ENCODE results near the gene ENPP6. TPM values are rescaled to one million over a fixed set of nuclear protein-coding genes. Genes with fewer than 3 reads are reported as not detected.

The ENPP6 gene
- total RNA-seq, 1 donor from 2014 or later = not detected

- no peaks in the 10 kb centered on the region for H3K36me3 Mint-ChIP-seq (ENCODE audit: low read depth)
- TF ChIP-seq, protein P1, sequence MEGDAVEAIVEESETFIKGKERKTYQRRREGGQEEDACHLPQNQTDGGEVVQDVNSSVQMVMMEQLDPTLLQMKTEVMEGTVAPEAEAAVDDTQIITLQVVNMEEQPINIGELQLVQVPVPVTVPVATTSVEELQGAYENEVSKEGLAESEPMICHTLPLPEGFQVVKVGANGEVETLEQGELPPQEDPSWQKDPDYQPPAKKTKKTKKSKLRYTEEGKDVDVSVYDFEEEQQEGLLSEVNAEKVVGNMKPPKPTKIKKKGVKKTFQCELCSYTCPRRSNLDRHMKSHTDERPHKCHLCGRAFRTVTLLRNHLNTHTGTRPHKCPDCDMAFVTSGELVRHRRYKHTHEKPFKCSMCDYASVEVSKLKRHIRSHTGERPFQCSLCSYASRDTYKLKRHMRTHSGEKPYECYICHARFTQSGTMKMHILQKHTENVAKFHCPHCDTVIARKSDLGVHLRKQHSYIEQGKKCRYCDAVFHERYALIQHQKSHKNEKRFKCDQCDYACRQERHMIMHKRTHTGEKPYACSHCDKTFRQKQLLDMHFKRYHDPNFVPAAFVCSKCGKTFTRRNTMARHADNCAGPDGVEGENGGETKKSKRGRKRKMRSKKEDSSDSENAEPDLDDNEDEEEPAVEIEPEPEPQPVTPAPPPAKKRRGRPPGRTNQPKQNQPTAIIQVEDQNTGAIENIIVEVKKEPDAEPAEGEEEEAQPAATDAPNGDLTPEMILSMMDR (IDR thresholded peaks at IDR 0.05) = no peak
- H3K9me3 Mint-ChIP-seq = peaks cover 2% of the 10 kb centered on the region
- ATAC-seq (ENCODE audit: low read depth) (no peak), DNase-seq (no peak)
- no peaks in the 10 kb centered on the region for H3K4me1 Mint-ChIP-seq
- ChIA-PET POLR2A (no interaction called here), CTCF (no interaction called here)
- peaks cover 9% of the 10 kb centered on the region for H3K27me3 Mint-ChIP-seq
- no peak overlapping the region for H3K27ac Mint-ChIP-seq
- intact Hi-C loops (cut with micrococcal nuclease) = no loop called here
- no peak overlapping the region for H3K4me3 Mint-ChIP-seq
Measured at GRCh38 chr4:184191267-184191666, 26.4 kb downstream of the ENPP6 start.

GRCh38 chr4:184190711-184191110, 27.0 kb downstream of the ENPP6 start:
- no peaks in the 10 kb centered on the region for H3K4me1 Mint-ChIP-seq
- H3K27me3 Mint-ChIP-seq = peaks cover 3% of the 10 kb centered on the region
- TF ChIP-seq, protein P1 (IDR thresholded peaks at IDR 0.05) = no peak
- DNase-seq (no peak), ATAC-seq (ENCODE audit: low read depth) (no peak)
- no peak overlapping the region for H3K27ac Mint-ChIP-seq
- no peaks in the 10 kb centered on the region for H3K36me3 Mint-ChIP-seq (ENCODE audit: low read depth)
- CTCF ChIA-PET = no interaction called here
- intact Hi-C loops (cut with micrococcal nuclease) = no loop called here
- H3K4me3 Mint-ChIP-seq = no peak overlapping the region
- peaks cover 2% of the 10 kb centered on the region for H3K9me3 Mint-ChIP-seq
- POLR2A ChIA-PET = no interaction called here

DNA sequence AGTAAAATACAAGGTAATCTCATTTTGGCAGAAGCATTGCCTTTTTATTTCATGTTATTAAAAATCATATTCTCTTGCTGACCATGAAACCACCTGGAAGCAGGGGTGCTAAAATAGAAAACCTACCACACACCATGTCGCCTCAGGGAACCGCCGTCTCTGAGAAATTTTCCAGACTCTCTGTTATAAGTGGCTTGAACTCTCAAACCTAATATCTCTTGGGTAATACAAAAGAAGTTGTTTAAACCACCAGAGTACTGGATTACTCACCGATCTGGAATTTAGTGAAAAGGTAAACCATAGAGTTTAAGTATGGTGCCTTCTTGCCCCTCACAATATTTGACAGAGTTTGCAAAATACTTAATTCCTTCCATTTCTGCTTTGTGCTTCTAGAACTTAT, 27.7 kb downstream of the ENPP6 start:
- peaks cover 2% of the 10 kb centered on the region for H3K9me3 Mint-ChIP-seq
- intact Hi-C loops (cut with micrococcal nuclease) = no loop called here
- no peak overlapping the region for H3K4me3 Mint-ChIP-seq
- ATAC-seq (ENCODE audit: low read depth) = no peak
- no peak overlapping the region for H3K27ac Mint-ChIP-seq
- H3K4me1 Mint-ChIP-seq = no peaks in the 10 kb centered on the region
- TF ChIP-seq, protein P1 (IDR thresholded peaks at IDR 0.05) = no peak
- DNase-seq = no peak
- H3K27me3 Mint-ChIP-seq = peaks cover 3% of the 10 kb centered on the region
- POLR2A ChIA-PET = no interaction called here
- CTCF ChIA-PET = no interaction called here
- H3K36me3 Mint-ChIP-seq (ENCODE audit: low read depth) = no peaks in the 10 kb centered on the region

DNA sequence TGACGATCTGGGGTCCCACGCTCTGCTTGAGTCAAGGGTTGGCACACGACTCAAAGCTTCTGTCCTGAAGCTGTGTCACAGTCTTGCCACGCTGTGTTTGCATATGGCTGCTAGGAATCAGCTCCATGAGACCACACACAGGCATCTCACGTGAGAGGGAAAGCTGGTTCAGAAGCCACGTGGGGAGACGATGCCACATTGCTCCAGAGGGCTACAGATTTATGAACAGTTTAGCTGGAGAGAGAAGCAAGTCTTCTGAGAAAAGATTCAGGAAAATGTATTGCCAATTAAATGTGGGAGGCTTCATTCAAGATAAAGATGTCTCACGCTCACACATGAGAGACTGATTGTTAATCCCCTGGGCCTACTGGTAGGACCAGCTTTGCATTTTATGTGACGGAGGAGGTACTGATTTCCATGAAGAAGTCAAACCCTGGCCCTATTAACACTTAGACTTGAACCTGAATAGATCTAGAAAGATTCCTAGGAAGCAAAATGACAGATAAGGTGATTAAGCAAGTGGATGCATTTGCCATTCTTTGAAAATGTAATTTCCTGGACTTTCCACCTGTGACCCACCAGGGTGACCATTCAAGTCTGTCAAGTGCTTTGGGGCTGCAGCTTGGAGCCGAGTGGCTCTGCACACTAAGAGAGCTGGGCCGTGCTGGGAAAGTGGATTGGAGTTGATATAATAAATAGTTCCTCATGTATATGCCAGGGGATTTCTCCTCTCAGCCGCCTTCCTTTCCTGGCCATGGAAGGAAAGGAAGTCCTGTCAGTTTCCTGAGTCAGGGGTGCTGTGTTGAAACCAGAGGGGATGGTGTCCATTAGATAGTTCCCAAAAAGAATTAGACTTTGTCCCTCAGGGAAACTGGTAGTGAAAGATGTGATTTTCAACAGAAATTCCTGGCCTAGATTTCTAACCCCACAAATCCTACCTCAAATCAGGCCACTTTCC, 29.0 kb downstream of the ENPP6 start:
- Mint-ChIP-seq H3K4me1 (no peaks in the 10 kb centered on the region), H3K36me3 (ENCODE audit: low read depth) (no peaks in the 10 kb centered on the region), H3K4me3 (no peak overlapping the region), H3K27me3 (peaks cover 9% of the 10 kb centered on the region), H3K9me3 (peaks cover 2% of the 10 kb centered on the region), H3K27ac (no peak overlapping the region)
- CTCF ChIA-PET = no interaction called here
- intact Hi-C loops (cut with micrococcal nuclease) = no loop called here
- TF ChIP-seq, protein P1 (IDR thresholded peaks at IDR 0.05) = no peak
- DNase-seq (no peak), ATAC-seq (ENCODE audit: low read depth) (no peak)
- POLR2A ChIA-PET = no interaction called here

DNA sequence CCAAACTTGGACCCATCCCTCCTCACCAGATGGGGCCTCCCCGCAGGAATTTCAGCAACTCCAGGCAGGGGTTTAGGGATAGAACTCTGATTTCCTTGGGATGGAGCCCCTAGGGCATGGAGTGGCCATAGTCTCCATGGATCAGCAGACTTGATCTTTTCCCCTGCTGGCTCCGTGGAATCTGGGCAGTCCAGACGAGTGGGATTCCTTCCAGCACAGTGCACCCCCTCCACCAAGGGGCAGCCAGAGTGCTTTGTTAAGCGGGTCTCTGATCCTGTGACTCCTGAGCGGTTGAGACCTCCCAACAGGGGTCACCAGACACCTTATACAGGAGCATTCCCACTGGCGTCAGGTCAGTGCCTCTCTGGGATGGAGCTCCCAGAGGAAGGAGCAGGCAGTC, 40.4 kb downstream of the ENPP6 start:
- CTCF ChIA-PET = interaction anchor here (1.4 kb wide), 1 partner anchor 10 kb away, joined by 4 read pairs; no protein-coding TSS in a partner anchor
- no peaks in the 10 kb centered on the region for H3K4me1 Mint-ChIP-seq
- DNase-seq (no peak), ATAC-seq (ENCODE audit: low read depth) (no peak)
- no peak overlapping the region for H3K4me3 Mint-ChIP-seq
- peaks cover 1% of the 10 kb centered on the region for H3K36me3 Mint-ChIP-seq (ENCODE audit: low read depth)
- intact Hi-C loops (cut with micrococcal nuclease) = no loop called here
- no peak overlapping the region for H3K27ac Mint-ChIP-seq
- POLR2A ChIA-PET = no interaction called here
- peaks cover 28% of the 10 kb centered on the region for H3K27me3 Mint-ChIP-seq
- TF ChIP-seq, protein P1 (IDR thresholded peaks at IDR 0.05) = no peak
- peaks cover 16% of the 10 kb centered on the region for H3K9me3 Mint-ChIP-seq

Measured in activated B cell treated with CpG ODN at 0.5 μM for 24 hours (primary cell).